HEK293 (cell line): ENCODE results near the gene NUCKS1.

Source experiments
- OSR2 ChIP-seq: fragments of 450-650 bp; formaldehyde crosslinking; IDR thresholded peaks from 2 replicates; pipeline ENCODE4 v1.5.1; 2016; ENCODE audit warnings: missing biosample characterization, missing genetic modification characterization
- SETDB1 ChIP-seq: IDR thresholded peaks from one replicate; pipeline ENCODE4 v1.6.1; 2017; ENCODE audit warnings: mild to moderate bottlenecking, low read length, moderate library complexity, mixed read lengths; ENCODE audit not compliant: insufficient read length
- SP7 ChIP-seq: fragments of 450-650 bp; formaldehyde crosslinking; IDR thresholded peaks from 2 replicates; pipeline ENCODE4 v1.5.1; 2016; ENCODE audit warnings: missing biosample characterization, missing genetic modification characterization
- YY1 ChIP-seq: fragments of 450-650 bp; formaldehyde crosslinking; IDR thresholded peaks from 2 replicates; pipeline ENCODE4 v1.5.1; 2018; ENCODE audit warnings: missing biosample characterization, missing genetic modification characterization
- ZBTB48 ChIP-seq: fragments of 450-650 bp; formaldehyde crosslinking; IDR thresholded peaks from 2 replicates; pipeline ENCODE4 v1.5.1; 2016; ENCODE audit warnings: missing biosample characterization, missing genetic modification characterization
- ZFP37 ChIP-seq: fragments of 450-650 bp; formaldehyde crosslinking; IDR thresholded peaks from 2 replicates; pipeline ENCODE4 v1.5.1; 2016; ENCODE audit warnings: missing biosample characterization, missing genetic modification characterization
- ZNF121 ChIP-seq: fragments of 450-650 bp; formaldehyde crosslinking; IDR thresholded peaks from 2 replicates; pipeline ENCODE4 v1.5.1; 2016; ENCODE audit warnings: missing biosample characterization, missing genetic modification characterization
- ZNF394 ChIP-seq: fragments of 450-650 bp; formaldehyde crosslinking; IDR thresholded peaks from 2 replicates; pipeline ENCODE4 v1.5.1; 2016; ENCODE audit warnings: missing biosample characterization, missing genetic modification characterization, mild to moderate bottlenecking, moderate library complexity, borderline replicate concordance
- ZNF621 ChIP-seq: fragments of 450-650 bp; formaldehyde crosslinking; IDR thresholded peaks from 2 replicates; pipeline ENCODE4 v1.5.1; 2017; ENCODE audit warnings: missing biosample characterization, missing genetic modification characterization
- ZNF660 ChIP-seq: fragments of 450-650 bp; IDR thresholded peaks from 2 replicates; pipeline ENCODE4 v1.5.1; 2018; ENCODE audit warnings: missing biosample characterization, mild to moderate bottlenecking, missing genetic modification characterization
- ZNF830 ChIP-seq: fragments of 450-650 bp; IDR thresholded peaks from 2 replicates; pipeline ENCODE4 v1.5.0; 2018; ENCODE audit warnings: missing biosample characterization, missing genetic modification characterization, low read depth, mild to moderate bottlenecking, moderate library complexity
- ZSCAN16 ChIP-seq: fragments of 450-650 bp; formaldehyde crosslinking; IDR thresholded peaks from 2 replicates; pipeline ENCODE4 v1.5.1; 2016; ENCODE audit warnings: missing biosample characterization, missing genetic modification characterization
- ZSCAN30 ChIP-seq: fragments of 450-650 bp; IDR thresholded peaks from 2 replicates; pipeline ENCODE4 v1.5.1; 2018; ENCODE audit warnings: missing biosample characterization, mild to moderate bottlenecking, missing genetic modification characterization, moderate library complexity
- TF ChIP-seq, protein P1 (sequence below): fragments of 450-650 bp; formaldehyde crosslinking; IDR thresholded peaks from 2 replicates; pipeline ENCODE4 v1.5.1; 2016; ENCODE audit warnings: missing biosample characterization, missing genetic modification characterization
- TF ChIP-seq, protein P2 (sequence below): fragments of 450-650 bp; formaldehyde crosslinking; IDR thresholded peaks from 2 replicates; pipeline ENCODE4 v1.5.1; 2016; ENCODE audit warnings: missing biosample characterization, missing genetic modification characterization, borderline replicate concordance
- TF ChIP-seq, protein P3 (sequence below): fragments of 450-650 bp; formaldehyde crosslinking; IDR thresholded peaks from 2 replicates; pipeline ENCODE4 v1.5.1; 2016; ENCODE audit warnings: missing biosample characterization, missing genetic modification characterization
- TF ChIP-seq, protein P4 (sequence below): fragments of 450-650 bp; formaldehyde crosslinking; IDR thresholded peaks from 2 replicates; pipeline ENCODE4 v1.5.1; 2016; ENCODE audit warnings: missing biosample characterization, missing genetic modification characterization
- TF ChIP-seq, protein P5 (sequence below): fragments of 450-650 bp; formaldehyde crosslinking; IDR thresholded peaks from 2 replicates; pipeline ENCODE4 v1.5.1; 2017; ENCODE audit warnings: missing biosample characterization, missing genetic modification characterization
- TF ChIP-seq, protein P6 (sequence below): fragments of 450-650 bp; formaldehyde crosslinking; IDR thresholded peaks from 2 replicates; pipeline ENCODE4 v1.5.1; 2016; ENCODE audit warnings: missing biosample characterization, missing genetic modification characterization
- TF ChIP-seq, protein P7 (sequence below): fragments of 450-650 bp; formaldehyde crosslinking; IDR thresholded peaks from 2 replicates; pipeline ENCODE4 v1.5.1; 2016; ENCODE audit warnings: missing biosample characterization, missing genetic modification characterization

NUCKS1 gene

DNA sequence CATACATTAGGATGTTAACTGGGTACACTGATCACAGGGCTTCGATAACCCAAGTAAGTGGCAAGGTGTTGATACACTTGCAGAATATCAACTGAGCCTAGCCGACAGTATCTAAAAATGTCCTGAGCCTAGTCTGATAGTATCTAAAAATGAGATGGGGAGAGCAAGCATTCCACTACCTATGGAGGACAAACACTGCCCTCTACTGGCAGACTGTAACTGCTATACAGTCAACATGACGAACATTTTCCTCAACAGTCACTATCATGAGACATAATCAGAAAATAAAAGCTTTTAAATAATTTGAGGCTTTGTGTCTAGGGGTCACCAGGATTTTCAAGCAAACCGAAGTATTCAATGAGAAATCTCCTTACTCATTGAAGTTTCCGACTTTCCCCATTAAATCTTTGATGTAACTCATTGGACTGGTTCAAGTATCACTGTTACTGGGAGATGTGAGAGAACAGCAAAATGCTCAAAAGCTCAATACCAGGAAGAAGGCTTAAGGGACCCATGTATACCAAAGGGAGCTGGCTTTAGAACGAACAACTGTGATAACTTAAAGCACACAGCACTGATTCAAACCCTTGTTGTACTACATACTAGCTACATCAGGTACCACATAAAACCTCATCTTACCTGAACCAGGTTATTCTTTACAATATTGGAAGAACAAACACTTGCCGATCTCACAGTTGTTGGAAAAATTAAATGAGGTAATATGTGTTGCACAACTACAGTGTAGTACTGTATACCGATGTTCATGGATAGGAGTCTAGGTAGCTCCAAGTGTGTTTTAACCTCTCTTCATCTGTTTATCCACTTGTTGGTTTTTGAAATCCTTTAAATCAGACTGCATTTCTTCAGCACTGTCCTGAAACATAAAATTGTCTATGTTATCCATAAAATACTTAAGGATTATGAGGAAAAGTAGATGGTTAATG is 38.6 kb downstream of the NUCKS1 start (continued):
- TF ChIP-seq, protein P1, sequence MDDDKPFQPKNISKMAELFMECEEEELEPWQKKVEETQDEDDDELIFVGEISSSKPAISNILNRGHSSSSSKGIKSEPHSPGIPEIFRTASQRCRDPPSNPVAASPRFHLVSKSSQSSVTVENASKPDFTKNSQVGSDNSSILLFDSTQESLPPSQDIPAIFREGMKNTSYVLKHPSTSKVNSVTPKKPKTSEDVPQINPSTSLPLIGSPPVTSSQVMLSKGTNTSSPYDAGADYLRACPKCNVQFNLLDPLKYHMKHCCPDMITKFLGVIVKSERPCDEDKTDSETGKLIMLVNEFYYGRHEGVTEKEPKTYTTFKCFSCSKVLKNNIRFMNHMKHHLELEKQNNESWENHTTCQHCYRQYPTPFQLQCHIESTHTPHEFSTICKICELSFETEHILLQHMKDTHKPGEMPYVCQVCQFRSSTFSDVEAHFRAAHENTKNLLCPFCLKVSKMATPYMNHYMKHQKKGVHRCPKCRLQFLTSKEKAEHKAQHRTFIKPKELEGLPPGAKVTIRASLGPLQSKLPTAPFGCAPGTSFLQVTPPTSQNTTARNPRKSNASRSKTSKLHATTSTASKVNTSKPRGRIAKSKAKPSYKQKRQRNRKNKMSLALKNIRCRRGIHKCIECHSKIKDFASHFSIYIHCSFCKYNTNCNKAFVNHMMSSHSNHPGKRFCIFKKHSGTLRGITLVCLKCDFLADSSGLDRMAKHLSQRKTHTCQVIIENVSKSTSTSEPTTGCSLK (tag by site-specific recombination) = no peak
- TF ChIP-seq, protein P2, sequence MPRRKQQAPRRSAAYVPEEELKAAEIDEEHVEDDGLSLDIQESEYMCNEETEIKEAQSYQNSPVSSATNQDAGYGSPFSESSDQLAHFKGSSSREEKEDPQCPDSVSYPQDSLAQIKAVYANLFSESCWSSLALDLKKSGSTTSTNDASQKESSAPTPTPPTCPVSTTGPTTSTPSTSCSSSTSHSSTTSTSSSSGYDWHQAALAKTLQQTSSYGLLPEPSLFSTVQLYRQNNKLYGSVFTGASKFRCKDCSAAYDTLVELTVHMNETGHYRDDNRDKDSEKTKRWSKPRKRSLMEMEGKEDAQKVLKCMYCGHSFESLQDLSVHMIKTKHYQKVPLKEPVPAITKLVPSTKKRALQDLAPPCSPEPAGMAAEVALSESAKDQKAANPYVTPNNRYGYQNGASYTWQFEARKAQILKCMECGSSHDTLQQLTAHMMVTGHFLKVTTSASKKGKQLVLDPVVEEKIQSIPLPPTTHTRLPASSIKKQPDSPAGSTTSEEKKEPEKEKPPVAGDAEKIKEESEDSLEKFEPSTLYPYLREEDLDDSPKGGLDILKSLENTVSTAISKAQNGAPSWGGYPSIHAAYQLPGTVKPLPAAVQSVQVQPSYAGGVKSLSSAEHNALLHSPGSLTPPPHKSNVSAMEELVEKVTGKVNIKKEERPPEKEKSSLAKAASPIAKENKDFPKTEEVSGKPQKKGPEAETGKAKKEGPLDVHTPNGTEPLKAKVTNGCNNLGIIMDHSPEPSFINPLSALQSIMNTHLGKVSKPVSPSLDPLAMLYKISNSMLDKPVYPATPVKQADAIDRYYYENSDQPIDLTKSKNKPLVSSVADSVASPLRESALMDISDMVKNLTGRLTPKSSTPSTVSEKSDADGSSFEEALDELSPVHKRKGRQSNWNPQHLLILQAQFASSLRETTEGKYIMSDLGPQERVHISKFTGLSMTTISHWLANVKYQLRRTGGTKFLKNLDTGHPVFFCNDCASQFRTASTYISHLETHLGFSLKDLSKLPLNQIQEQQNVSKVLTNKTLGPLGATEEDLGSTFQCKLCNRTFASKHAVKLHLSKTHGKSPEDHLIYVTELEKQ = no peak
- TF ChIP-seq ZNF830 (no peak), ZNF621 (tag by site-specific recombination) (no peak), OSR2 (tag by site-specific recombination) (no peak), ZSCAN30 (tag by site-specific recombination) (0 out of 2 replicates have a peak, but pooled peaks have one; percentile 31), YY1 (tag by site-specific recombination) (no peak), ZNF660 (tag by site-specific recombination) (peak; percentile 94), SP7 (tag by site-specific recombination) (0 out of 2 replicates have a peak, but pooled peaks have one; percentile 7), ZFP37 (no peak; the same call in 1 of the 2 replicates), ZBTB48 (tag by site-specific recombination) (peak; percentile 31; the same call in 1 of the 2 replicates), ZSCAN16 (no peak), ZNF394 (no peak), ZNF121 (no peak), SETDB1 (no peak)
- TF ChIP-seq, protein P3, sequence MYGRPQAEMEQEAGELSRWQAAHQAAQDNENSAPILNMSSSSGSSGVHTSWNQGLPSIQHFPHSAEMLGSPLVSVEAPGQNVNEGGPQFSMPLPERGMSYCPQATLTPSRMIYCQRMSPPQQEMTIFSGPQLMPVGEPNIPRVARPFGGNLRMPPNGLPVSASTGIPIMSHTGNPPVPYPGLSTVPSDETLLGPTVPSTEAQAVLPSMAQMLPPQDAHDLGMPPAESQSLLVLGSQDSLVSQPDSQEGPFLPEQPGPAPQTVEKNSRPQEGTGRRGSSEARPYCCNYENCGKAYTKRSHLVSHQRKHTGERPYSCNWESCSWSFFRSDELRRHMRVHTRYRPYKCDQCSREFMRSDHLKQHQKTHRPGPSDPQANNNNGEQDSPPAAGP = no peak
- TF ChIP-seq, protein P4, sequence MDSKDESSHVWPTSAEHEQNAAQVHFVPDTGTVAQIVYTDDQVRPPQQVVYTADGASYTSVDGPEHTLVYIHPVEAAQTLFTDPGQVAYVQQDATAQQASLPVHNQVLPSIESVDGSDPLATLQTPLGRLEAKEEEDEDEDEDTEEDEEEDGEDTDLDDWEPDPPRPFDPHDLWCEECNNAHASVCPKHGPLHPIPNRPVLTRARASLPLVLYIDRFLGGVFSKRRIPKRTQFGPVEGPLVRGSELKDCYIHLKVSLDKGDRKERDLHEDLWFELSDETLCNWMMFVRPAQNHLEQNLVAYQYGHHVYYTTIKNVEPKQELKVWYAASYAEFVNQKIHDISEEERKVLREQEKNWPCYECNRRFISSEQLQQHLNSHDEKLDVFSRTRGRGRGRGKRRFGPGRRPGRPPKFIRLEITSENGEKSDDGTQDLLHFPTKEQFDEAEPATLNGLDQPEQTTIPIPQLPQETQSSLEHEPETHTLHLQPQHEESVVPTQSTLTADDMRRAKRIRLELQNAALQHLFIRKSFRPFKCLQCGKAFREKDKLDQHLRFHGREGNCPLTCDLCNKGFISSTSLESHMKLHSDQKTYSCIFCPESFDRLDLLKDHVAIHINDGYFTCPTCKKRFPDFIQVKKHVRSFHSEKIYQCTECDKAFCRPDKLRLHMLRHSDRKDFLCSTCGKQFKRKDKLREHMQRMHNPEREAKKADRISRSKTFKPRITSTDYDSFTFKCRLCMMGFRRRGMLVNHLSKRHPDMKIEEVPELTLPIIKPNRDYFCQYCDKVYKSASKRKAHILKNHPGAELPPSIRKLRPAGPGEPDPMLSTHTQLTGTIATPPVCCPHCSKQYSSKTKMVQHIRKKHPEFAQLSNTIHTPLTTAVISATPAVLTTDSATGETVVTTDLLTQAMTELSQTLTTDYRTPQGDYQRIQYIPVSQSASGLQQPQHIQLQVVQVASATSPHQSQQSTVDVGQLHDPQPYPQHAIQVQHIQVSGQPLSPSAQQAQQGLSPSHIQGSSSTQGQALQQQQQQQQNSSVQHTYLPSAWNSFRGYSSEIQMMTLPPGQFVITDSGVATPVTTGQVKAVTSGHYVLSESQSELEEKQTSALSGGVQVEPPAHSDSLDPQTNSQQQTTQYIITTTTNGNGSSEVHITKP (tag by site-specific recombination) = peak; percentile 27; the same call in 1 of the 2 replicates
- TF ChIP-seq, protein P5, sequence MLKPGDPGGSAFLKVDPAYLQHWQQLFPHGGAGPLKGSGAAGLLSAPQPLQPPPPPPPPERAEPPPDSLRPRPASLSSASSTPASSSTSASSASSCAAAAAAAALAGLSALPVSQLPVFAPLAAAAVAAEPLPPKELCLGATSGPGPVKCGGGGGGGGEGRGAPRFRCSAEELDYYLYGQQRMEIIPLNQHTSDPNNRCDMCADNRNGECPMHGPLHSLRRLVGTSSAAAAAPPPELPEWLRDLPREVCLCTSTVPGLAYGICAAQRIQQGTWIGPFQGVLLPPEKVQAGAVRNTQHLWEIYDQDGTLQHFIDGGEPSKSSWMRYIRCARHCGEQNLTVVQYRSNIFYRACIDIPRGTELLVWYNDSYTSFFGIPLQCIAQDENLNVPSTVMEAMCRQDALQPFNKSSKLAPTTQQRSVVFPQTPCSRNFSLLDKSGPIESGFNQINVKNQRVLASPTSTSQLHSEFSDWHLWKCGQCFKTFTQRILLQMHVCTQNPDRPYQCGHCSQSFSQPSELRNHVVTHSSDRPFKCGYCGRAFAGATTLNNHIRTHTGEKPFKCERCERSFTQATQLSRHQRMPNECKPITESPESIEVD (tag by site-specific recombination) = peak; percentile 51
- TF ChIP-seq, protein P6, sequence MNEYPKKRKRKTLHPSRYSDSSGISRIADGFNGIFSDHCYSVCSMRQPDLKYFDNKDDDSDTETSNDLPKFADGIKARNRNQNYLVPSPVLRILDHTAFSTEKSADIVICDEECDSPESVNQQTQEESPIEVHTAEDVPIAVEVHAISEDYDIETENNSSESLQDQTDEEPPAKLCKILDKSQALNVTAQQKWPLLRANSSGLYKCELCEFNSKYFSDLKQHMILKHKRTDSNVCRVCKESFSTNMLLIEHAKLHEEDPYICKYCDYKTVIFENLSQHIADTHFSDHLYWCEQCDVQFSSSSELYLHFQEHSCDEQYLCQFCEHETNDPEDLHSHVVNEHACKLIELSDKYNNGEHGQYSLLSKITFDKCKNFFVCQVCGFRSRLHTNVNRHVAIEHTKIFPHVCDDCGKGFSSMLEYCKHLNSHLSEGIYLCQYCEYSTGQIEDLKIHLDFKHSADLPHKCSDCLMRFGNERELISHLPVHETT (tag by site-specific recombination) = 0 out of 2 replicates have a peak, but pooled peaks have one; percentile 12
- TF ChIP-seq, protein P7, sequence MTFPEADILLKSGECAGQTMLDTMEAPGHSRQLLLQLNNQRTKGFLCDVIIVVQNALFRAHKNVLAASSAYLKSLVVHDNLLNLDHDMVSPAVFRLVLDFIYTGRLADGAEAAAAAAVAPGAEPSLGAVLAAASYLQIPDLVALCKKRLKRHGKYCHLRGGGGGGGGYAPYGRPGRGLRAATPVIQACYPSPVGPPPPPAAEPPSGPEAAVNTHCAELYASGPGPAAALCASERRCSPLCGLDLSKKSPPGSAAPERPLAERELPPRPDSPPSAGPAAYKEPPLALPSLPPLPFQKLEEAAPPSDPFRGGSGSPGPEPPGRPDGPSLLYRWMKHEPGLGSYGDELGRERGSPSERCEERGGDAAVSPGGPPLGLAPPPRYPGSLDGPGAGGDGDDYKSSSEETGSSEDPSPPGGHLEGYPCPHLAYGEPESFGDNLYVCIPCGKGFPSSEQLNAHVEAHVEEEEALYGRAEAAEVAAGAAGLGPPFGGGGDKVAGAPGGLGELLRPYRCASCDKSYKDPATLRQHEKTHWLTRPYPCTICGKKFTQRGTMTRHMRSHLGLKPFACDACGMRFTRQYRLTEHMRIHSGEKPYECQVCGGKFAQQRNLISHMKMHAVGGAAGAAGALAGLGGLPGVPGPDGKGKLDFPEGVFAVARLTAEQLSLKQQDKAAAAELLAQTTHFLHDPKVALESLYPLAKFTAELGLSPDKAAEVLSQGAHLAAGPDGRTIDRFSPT = no peak
